ENCODE data around the gene PTAFR. TPM values are rescaled to one million over a fixed set of nuclear protein-coding genes. Genes with fewer than 3 reads are reported as not detected.

PTAFR gene
- total RNA-seq, 1 donor from 2014 or later: 13.1 TPM

- H3K4me3 ChIP-seq: no peak overlapping the region
- intact Hi-C loops (cut with DNase I): no loop called here
- H3K27ac ChIP-seq: peak overlapping the region in 1 of 2 donors; percentile 27
- DNase-seq (ENCODE audit: low spot score in 2 of 2): no peak
- H3K36me3 ChIP-seq: no peaks in the 10 kb centered on the region
- H3K9me3 ChIP-seq: no peaks in the 10 kb centered on the region
- no peaks in the 10 kb centered on the region for H3K27me3 ChIP-seq
- H3K4me1 ChIP-seq: no peaks in the 10 kb centered on the region
- TF ChIP-seq, protein P1, sequence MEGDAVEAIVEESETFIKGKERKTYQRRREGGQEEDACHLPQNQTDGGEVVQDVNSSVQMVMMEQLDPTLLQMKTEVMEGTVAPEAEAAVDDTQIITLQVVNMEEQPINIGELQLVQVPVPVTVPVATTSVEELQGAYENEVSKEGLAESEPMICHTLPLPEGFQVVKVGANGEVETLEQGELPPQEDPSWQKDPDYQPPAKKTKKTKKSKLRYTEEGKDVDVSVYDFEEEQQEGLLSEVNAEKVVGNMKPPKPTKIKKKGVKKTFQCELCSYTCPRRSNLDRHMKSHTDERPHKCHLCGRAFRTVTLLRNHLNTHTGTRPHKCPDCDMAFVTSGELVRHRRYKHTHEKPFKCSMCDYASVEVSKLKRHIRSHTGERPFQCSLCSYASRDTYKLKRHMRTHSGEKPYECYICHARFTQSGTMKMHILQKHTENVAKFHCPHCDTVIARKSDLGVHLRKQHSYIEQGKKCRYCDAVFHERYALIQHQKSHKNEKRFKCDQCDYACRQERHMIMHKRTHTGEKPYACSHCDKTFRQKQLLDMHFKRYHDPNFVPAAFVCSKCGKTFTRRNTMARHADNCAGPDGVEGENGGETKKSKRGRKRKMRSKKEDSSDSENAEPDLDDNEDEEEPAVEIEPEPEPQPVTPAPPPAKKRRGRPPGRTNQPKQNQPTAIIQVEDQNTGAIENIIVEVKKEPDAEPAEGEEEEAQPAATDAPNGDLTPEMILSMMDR (IDR thresholded peaks at IDR 0.05): no peak
Observed at GRCh38 chr1:28172713-28173150, 3.8 kb downstream of the PTAFR start.

DNA sequence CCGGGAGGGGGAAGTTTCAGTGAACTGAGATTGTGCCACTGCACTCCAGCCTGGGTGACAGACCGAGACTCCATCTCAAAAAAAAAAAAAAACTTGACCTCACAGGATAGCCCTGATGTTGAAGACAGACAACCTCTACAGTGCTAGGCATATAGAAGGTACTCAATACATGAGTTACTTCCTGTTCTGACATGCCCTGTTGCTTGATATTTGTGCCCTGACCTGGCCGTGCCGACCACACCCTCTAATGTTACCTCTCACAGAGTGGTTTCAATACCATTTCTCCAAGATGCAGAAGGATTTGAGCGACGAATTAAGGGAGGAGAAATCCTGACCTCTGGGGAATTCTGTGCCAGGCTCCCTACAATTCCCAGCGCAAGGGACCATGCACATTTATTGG, 5.2 kb downstream of the PTAFR start:
- Histone ChIP-seq H3K27me3 (no peaks in the 10 kb centered on the region), H3K4me1 (no peaks in the 10 kb centered on the region), H3K36me3 (no peaks in the 10 kb centered on the region), H3K4me3 (no peak overlapping the region), H3K9me3 (no peaks in the 10 kb centered on the region), H3K27ac (no peak overlapping the region)
- no peak for DNase-seq (ENCODE audit: low spot score in 2 of 2)
- TF ChIP-seq, protein P1 (IDR thresholded peaks at IDR 0.05): no peak
- intact Hi-C loops (cut with DNase I): no loop called here

DNA sequence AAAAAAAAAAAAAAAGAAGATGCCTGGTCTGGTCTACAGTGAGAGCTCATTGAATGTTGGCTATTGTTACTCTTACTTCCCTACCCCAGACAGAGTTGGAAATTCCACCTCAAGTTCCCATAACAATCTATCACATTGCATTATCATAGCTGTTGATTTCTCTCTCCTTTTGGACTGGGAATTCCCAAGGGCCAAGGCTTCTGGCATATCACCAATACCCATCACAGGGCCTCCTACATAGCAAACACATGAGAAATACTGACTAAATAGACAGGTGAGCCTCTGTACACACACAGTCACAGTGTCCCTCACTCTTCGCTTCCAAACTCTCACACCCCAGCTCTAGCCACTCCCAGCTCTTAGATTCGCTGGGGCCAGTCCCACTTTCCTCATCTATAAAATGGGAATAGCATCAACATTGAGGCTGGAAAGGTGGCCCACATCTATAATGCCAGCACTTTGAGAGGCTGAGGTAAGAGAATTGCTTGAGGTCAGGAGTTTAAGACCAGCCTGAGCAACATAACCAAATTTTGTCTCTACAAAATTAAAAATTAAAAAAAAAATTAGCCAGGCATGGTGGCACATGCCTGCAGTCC, 6.4 kb downstream of the PTAFR start:
- no peaks in the 10 kb centered on the region for H3K36me3 ChIP-seq
- H3K4me1 ChIP-seq: no peaks in the 10 kb centered on the region
- no peak overlapping the region for H3K4me3 ChIP-seq
- intact Hi-C loops (cut with DNase I): no loop called here
- H3K27ac ChIP-seq: no peak overlapping the region
- no peak for DNase-seq (ENCODE audit: low spot score in 2 of 2)
- TF ChIP-seq, protein P1 (IDR thresholded peaks at IDR 0.05): no peak
- peaks cover 0 to 4% of the 10 kb centered on the region in 2 donors for H3K9me3 ChIP-seq
- H3K27me3 ChIP-seq: no peaks in the 10 kb centered on the region

- no peak for DNase-seq (ENCODE audit: low spot score in 2 of 2)
- no peak overlapping the region for H3K27ac ChIP-seq
- H3K27me3 ChIP-seq: no peaks in the 10 kb centered on the region
- H3K9me3 ChIP-seq: peaks cover 0 to 4% of the 10 kb centered on the region in 2 donors
- H3K4me1 ChIP-seq: no peaks in the 10 kb centered on the region
- no peak overlapping the region for H3K4me3 ChIP-seq
- intact Hi-C loops (cut with DNase I): no loop called here
- H3K36me3 ChIP-seq: no peaks in the 10 kb centered on the region
- TF ChIP-seq, protein P1 (IDR thresholded peaks at IDR 0.05): no peak
Observed at GRCh38 chr1:28163496-28164161, 12.9 kb downstream of the PTAFR start.

DNA sequence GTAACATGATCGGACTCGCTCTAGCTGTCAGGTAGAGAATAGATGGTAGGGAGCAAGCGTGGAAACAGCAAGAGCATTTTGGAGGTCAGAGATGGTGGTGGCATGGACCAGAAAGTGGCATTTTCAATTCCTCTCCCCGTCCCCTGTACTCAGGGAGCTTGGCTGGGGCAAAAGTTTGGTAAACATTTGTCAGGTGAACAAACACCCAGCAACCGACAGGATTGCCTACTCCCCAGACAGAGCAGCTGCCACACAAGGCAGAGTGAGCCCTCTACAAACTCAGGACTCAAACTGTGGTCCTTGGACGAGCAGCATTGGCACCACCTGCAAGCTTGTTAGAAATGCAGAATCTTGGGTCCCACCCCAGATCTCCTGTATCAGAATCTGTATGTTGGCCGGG, 14.3 kb downstream of the PTAFR start:
- TF ChIP-seq, protein P1 (IDR thresholded peaks at IDR 0.05): no peak
- Histone ChIP-seq H3K9me3 (peaks cover 0 to 4% of the 10 kb centered on the region in 2 donors), H3K27ac (no peak overlapping the region), H3K36me3 (no peaks in the 10 kb centered on the region), H3K4me3 (no peak overlapping the region), H3K27me3 (no peaks in the 10 kb centered on the region), H3K4me1 (no peaks in the 10 kb centered on the region)
- intact Hi-C loops (cut with DNase I): no loop called here
- DNase-seq (ENCODE audit: low spot score in 2 of 2): no peak
